Loucy (cell line): ENCODE data around the gene BTRC.
A peak's percentile ranks its signal among the peaks of the same experiment; 100 is the strongest.

ENCODE experiments used
- H2AFZ ChIP-seq: fragments of 200-600 bp; sonication (generic); 2 replicates; pipeline ENCODE4 v1.6.0; 2016; ENCODE audit warnings: antibody characterized with exemption, mild to moderate bottlenecking, low read length, moderate library complexity
- H3F3A ChIP-seq: fragments of 200-600 bp; 2 replicates; pipeline ENCODE4 v1.6.0; 2016; ENCODE audit warnings: antibody characterized with exemption, low read depth, mild to moderate bottlenecking
- H3K27me3 ChIP-seq: fragments of 200-600 bp; sonication (generic); 2 replicates; pipeline ENCODE4 v1.6.1; 2014; ENCODE audit warnings: low read length, mild to moderate bottlenecking; ENCODE audit not compliant: insufficient read depth, poor library complexity, severe bottlenecking
- H3K36me3 ChIP-seq: fragments of 200-600 bp; sonication (generic); 2 replicates; pipeline ENCODE4 v1.6.1; 2016; ENCODE audit warnings: low read length; ENCODE audit not compliant: insufficient read depth
- H3K4me1 ChIP-seq: fragments of 200-600 bp; sonication (generic); 2 replicates; pipeline ENCODE4 v1.5.1; 2014; ENCODE audit warnings: low read length, mild to moderate bottlenecking; ENCODE audit not compliant: insufficient read depth, poor library complexity, severe bottlenecking
- H3K4me2 ChIP-seq: fragments of 200-600 bp; sonication (generic); 2 replicates; pipeline ENCODE4 v1.6.0; 2014; ENCODE audit warnings: antibody characterized with exemption, low read length, low read depth, mild to moderate bottlenecking; ENCODE audit not compliant: poor library complexity, severe bottlenecking
- H3K4me3 ChIP-seq: fragments of 200-600 bp; sonication (generic); 2 replicates; pipeline ENCODE4 v1.5.1; 2014; ENCODE audit warnings: low read length, mild to moderate bottlenecking, mixed read lengths; ENCODE audit not compliant: poor library complexity, severe bottlenecking
- H3K79me2 ChIP-seq: fragments of 200-600 bp; sonication (generic); 2 replicates; pipeline ENCODE4 v1.6.1; 2014; ENCODE audit warnings: low read length; ENCODE audit not compliant: insufficient read depth
- H3K9ac ChIP-seq: fragments of 200-600 bp; sonication (generic); 2 replicates; pipeline ENCODE4 v1.6.0; 2014; ENCODE audit warnings: mild to moderate bottlenecking, low read depth, low read length, moderate library complexity; ENCODE audit not compliant: poor library complexity, severe bottlenecking
- H3K9me2 ChIP-seq: fragments of 200-600 bp; sonication (generic); replicated peaks from 2 replicates; pipeline ENCODE4 v1.6.1; 2016; ENCODE audit warnings: low read depth, low read length, mixed read lengths
- H3K9me3 ChIP-seq: fragments of 200-600 bp; sonication (generic); 2 replicates; pipeline ENCODE4 v1.6.1; 2014; ENCODE audit warnings: mild to moderate bottlenecking, antibody characterized with exemption, low read length, low read depth; ENCODE audit not compliant: insufficient read depth
- H4K20me1 ChIP-seq: fragments of 200-600 bp; sonication (generic); 2 replicates; pipeline ENCODE4 v1.6.0; 2014; ENCODE audit warnings: antibody characterized with exemption, low read length, mild to moderate bottlenecking; ENCODE audit not compliant: insufficient read depth, poor library complexity, severe bottlenecking
- CTCF ChIP-seq: fragments of 200-600 bp; sonication (generic); conservative IDR thresholded peaks from 2 replicates; pipeline ENCODE4 v1.5.1; 2014; ENCODE audit warnings: mild to moderate bottlenecking, antibody characterized with exemption, low read length
- EZH2phosphoT487 ChIP-seq: fragments of 200-600 bp; IDR thresholded peaks from 2 replicates; pipeline ENCODE4 v1.6.1; 2018; ENCODE audit warnings: antibody characterized with exemption, mild to moderate bottlenecking, moderate library complexity, borderline replicate concordance

The BTRC gene

GRCh38 chr10:101568054-101568745 lies 214.2 kb downstream of the BTRC start:
- H3K36me3 ChIP-seq, result no peaks in the 10 kb centered on the region

GRCh38 chr10:101569323-101569621 lies 215.3 kb downstream of the BTRC start:
- Histone ChIP-seq H3K4me1 (peaks cover 11% of the 10 kb centered on the region), H3K4me3 (no peak overlapping the region), H2AFZ (no peak overlapping the region; the same call in 1 of the 2 replicates), H3K9ac (no peak overlapping the region), H3K36me3 (no peaks in the 10 kb centered on the region), H3K9me2 (no peaks in the 10 kb centered on the region), H4K20me1 (no peaks in the 10 kb centered on the region), H3K9me3 (no peaks in the 10 kb centered on the region), H3F3A (no peaks in the 10 kb centered on the region), H3K4me2 (peak overlapping the region; percentile 87), H3K27me3 (no peaks in the 10 kb centered on the region), H3K79me2 (no peaks in the 10 kb centered on the region)
- TF ChIP-seq CTCF, result no peak
- no peak for TF ChIP-seq EZH2phosphoT487

More at GRCh38 chr10:101568054-101568745, 214.2 kb downstream of the BTRC start:
- no peaks in the 10 kb centered on the region for H3K9me2 ChIP-seq
- H3K4me1 ChIP-seq, result peaks cover 11% of the 10 kb centered on the region
- no peaks in the 10 kb centered on the region for H3K9me3 ChIP-seq
- TF ChIP-seq EZH2phosphoT487, result no peak
- no peak for TF ChIP-seq CTCF
- H3K4me3 ChIP-seq, result no peak overlapping the region
- no peaks in the 10 kb centered on the region for H3F3A ChIP-seq
- H2AFZ ChIP-seq, result no peak overlapping the region
- H3K4me2 ChIP-seq, result no peak overlapping the region
- H3K9ac ChIP-seq, result no peak overlapping the region
- H3K79me2 ChIP-seq, result no peaks in the 10 kb centered on the region
- no peaks in the 10 kb centered on the region for H3K27me3 ChIP-seq
- H4K20me1 ChIP-seq, result no peaks in the 10 kb centered on the region

- Histone ChIP-seq H3K9me3 (no peaks in the 10 kb centered on the region), H3F3A (no peaks in the 10 kb centered on the region), H3K4me1 (peaks cover 11% of the 10 kb centered on the region), H3K36me3 (no peaks in the 10 kb centered on the region), H3K4me2 (peak overlapping the region; percentile 87), H3K9ac (peak overlapping the region; percentile 62), H3K27me3 (no peaks in the 10 kb centered on the region), H3K4me3 (peak overlapping the region; percentile 76), H3K9me2 (no peaks in the 10 kb centered on the region), H2AFZ (peak overlapping the region; percentile 97), H3K79me2 (no peaks in the 10 kb centered on the region), H4K20me1 (no peaks in the 10 kb centered on the region)
- TF ChIP-seq CTCF (peak; percentile 65), EZH2phosphoT487 (no peak)
These were observed 215.9 kb downstream of the BTRC start for GRCh38 chr10:101569622-101570427.
